ENCODE results near the gene DLG2.

DLG2 gene

DNA sequence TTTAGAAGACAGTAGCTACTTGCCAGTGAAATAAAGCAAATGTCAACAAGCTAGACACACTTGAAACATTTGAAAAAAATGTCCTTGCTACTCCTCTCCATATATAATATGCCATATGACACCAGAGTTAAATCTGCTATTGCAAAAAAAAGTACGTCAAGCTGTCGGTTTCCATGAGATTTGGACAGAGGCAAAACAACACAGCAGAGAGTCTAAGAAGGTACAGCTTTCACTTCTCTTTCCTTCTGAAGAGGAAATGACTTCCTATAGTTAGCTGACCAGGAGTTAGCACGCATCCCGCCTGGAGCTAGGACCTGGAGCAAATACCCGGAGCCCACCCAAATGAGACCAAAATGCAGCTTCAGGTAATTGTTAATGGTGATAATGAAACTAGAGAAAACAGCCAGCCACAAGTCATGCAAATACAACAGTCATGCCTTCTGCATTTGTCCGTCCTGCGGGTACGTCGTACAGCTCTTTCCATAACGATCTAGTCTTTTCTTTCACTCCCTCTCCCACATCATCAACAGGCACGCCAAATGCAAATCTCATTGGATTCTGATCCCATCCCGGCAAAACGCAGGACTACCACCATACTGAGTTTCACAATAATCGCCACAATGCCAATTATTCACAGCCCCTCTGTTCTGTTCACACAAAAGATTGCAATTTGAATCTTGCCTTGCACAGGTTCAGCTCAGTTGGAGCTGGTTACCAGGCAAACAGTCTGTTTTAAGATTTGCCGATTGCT, 1945.9 kb downstream of the DLG2 start:
- DNase-seq: peak; percentile 68

DNA sequence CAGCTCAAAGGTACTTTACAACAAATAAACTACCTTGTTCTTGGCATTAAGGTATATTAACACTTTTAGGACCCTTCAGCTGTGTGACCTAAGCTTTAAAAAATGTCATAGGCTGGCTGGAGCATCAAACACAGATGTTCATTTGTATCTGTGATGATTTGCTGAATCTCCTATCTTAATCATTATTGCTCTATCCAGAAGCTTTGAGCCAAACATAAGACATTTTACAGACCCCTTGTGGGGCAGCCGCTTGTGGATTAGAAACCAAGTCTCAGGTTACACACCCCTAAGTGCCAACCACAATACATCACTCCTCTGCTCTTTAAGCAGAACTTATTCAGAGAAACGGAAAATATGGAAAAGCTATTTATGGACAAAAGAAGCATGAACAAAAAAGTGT, 1946.8 kb downstream of the DLG2 start:
- DNase-seq: no peak

GRCh38 chr11:83678831-83679584, 1948.1 kb downstream of the DLG2 start:
- no peak for DNase-seq

- no peak for DNase-seq
These were observed 1949.4 kb downstream of the DLG2 start for GRCh38 chr11:83677730-83678129.

GRCh38 chr11:83676056-83676601, 1951.0 kb downstream of the DLG2 start:
- DNase-seq: no peak

- DNase-seq: no peak
These were observed 1952.8 kb downstream of the DLG2 start for GRCh38 chr11:83674102-83674896.

GRCh38 chr11:83671289-83671688, 1955.9 kb downstream of the DLG2 start:
- no peak for DNase-seq

- DNase-seq: no peak
These were observed 1961.0 kb downstream of the DLG2 start for GRCh38 chr11:83666149-83666548.

- DNase-seq: no peak
These were observed 1963.2 kb downstream of the DLG2 start for GRCh38 chr11:83663988-83664387.

- no peak for DNase-seq
These were observed 1963.7 kb downstream of the DLG2 start for GRCh38 chr11:83663446-83663845.

DNA sequence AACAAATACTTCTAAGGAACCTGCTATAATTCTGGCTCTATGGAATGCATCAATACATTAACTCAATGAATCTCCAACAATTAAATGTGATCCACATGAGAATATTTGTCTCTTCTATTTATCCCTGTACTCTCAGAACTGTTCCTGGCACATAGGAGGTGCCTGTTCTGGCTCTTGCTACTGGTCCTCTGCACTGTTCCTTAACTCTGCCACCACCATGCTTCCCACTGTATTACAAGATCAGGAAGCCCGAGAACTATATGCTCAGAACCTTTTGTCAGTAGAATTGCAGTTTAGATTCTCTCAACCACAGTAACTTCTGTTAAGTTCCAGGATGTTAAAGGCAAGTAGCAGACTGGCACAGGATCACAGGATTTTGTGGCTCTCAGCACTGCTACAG, 1964.7 kb downstream of the DLG2 start:
- DNase-seq: no peak

DNA sequence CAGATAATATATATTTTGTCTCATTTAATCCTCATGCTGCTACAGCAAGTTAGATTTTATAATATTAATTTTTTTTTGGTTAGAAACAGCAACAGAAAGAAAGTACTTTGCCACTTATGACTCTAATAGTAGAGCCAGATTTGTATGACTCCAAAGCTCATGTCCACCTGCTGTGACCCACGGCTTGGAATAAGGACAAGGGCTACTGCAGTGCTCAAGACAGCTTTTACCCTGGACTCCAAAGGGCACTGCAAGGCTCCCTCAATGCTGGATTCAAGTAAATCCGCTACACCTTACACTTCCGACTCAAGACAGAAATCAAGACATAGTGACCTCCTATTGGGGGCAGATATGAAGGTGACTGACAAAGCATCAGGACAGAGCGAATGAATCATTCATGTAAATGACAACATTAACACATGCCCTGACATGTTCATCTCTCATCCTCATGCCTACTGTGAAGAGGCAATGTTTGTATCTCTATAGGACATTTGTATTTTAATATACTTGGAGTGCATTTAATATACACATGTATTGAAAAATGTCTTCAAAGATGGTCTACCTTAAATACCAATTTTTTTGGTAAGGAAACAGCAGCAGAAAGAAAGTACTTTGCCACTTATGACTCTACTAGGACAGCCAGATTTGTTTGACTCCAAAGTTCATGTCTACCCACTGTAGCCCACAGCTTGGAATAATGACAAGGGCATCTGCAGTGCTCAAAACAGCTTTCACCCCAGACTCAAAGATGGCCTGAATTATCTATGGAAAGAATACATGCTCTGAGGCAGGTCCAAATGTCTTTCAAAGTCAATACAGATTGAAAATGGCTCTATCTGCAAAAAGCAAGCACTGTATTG, 1965.4 kb downstream of the DLG2 start:
- no peak for DNase-seq

GRCh38 chr11:83659466-83659865, 1967.7 kb downstream of the DLG2 start:
- DNase-seq: no peak

DNA sequence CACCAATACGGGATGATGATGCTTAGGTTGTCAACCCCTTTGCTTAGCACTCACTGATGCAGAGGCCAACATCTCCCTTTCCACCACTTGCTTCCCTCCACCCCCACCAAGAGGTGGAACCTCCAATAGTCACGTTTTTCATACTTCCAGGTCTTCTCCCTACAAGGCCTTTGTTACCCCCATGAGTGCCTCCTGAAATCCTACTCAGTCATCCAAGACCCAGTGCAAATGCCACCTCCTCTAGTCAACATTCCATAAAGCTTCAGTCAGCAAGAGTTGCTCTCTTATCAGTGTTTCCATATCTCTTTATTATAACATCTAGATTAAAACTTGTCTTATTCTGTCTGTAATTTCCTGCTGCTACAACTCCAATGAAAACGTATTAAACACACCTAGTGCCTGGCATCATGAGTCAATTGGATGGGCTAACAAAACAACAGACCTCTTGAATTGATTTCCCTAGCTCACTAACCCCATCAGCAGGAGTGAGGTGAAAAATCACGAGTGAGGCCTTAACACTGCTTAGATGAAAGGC, 1970.3 kb downstream of the DLG2 start:
- no peak for DNase-seq

- no peak for DNase-seq
These were observed 1971.2 kb downstream of the DLG2 start for GRCh38 chr11:83655976-83656375.

GRCh38 chr11:83649528-83649855, 1977.7 kb downstream of the DLG2 start:
- DNase-seq: peak; percentile 59

DNA sequence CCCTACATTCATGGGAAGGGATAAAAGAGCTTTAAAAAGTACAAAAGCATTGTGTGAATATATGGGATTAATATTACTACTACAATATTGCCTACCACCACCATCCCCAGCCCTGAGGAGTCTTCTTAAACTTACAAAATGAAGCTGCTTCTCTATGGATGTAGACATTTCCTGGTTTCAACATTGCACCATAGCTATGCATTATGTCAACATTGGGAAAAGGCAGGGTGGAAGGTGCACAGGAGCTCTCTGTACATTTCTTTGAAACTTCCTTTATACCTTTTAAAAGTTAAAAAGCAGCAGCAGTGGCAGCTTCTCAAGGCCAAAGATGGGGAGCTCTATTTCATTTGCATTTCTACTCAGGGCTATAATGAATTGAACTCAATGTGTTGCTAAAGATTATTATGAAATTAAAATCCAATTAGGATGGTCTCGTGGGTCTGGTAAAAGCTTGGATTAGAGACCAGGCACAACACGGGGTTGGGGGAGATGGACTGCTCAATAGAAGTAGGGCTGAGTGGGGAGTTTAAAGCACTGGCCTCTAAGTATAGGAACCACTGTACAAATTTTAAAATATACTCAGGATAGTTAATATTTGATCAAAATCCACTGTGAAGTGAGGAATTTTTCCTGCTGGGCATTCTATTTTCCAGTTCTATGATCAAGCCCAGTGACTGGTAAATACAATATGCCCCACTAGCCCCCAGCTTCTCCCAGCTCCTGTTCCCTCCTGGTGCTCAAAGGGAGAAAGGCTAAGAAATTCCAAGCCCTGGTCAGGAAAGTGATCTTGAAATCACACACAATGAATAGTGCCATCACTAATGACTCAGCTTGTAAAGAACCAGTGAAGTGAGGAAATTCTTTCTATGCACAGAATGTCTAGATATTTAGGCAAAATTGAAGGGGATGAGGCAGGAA, 1978.3 kb downstream of the DLG2 start:
- DNase-seq: no peak

GRCh38 chr11:83645561-83645960, 1981.6 kb downstream of the DLG2 start:
- DNase-seq: no peak

- DNase-seq: no peak
These were observed 1984.0 kb downstream of the DLG2 start for GRCh38 chr11:83643115-83643514.

GRCh38 chr11:83642500-83642899, 1984.6 kb downstream of the DLG2 start:
- no peak for DNase-seq

GRCh38 chr11:83641511-83641910, 1985.6 kb downstream of the DLG2 start:
- no peak for DNase-seq
